HepG2 (cell line): ENCODE data around the gene GDAP1L1. TPM values are rescaled to one million over a fixed set of nuclear protein-coding genes. Genes with fewer than 3 reads are reported as not detected.
A peak's percentile ranks its signal among the peaks of the same experiment; 100 is the strongest.
"Not testable (repeated sequence)": the region's sequence is repeated elsewhere in the genome, so short reads cannot be mapped to it uniquely, and the experiment has no call there.

ENCODE experiments used
- ATAC-seq: fragments of 200-7000 bp; cut with Tn5 transposase; 3 replicates; pipeline ENCODE4 v1.9.1; 2020; ENCODE audit warnings: mild to moderate bottlenecking, moderate library complexity
- BruUV-seq: library from RNA; stranded (reverse); fragments of 400-500 nt; replicated peaks from 2 replicates; lab custom pipeline; 2021; lab: Mats Ljungman, UMichigan
- CTCF ChIA-PET: fragments of 300-600 bp; formaldehyde crosslinking; extraction: SDS; loops from one replicate; lab custom pipeline; 2021; ENCODE audit warnings: low total read pairs, inconsistent platforms, low intra/inter-chr PET ratio; lab: Yijun Ruan, JAX
- POLR2A ChIA-PET: fragments of 350-600 bp; sonication (Branson Sonifier 250); formaldehyde crosslinking; loops from one replicate; lab custom pipeline; 2020; ENCODE audit warnings: antibody characterized with exemption, inconsistent platforms; lab: Yijun Ruan, JAX
- DNase-seq: peaks from one replicate; pipeline ENCODE4 v3.0.0-alpha.2; 2015; ENCODE audit warnings: low spot score
- FAIRE-seq: peaks from 3 replicates; lab custom pipeline; 2011; peaks lifted over from hg19 to GRCh38; lab: Jason Lieb, UNC
- H2AFZ ChIP-seq: one replicate; pipeline ENCODE4 v1.6.1; 2011; ENCODE audit warnings: low read length, inconsistent platforms
- H3K27ac ChIP-seq: fragments of 300-600 bp; 3 replicates; pipeline ENCODE4 v1.8.0; 2011; ENCODE audit warnings: mixed run types, mild to moderate bottlenecking, mixed read lengths, low read length, inconsistent platforms; ENCODE audit not compliant: insufficient read depth; ENCODE audit errors: extremely low read length
- H3K27me3 ChIP-seq, 2 experiments: fragments of 200-600 bp in 1 of 2; 2 replicates in 1 of 2; 3 replicates in 1 of 2; pipeline versions ENCODE4 v1.6.0 to v1.8.0; 2011; ENCODE audit warnings: low read length in 2 of 2, mild to moderate bottlenecking in 2 of 2, moderate library complexity in 2 of 2, inconsistent platforms in 1 of 2; ENCODE audit not compliant: insufficient read depth in 2 of 2, control insufficient read depth in 1 of 2
- H3K36me3 ChIP-seq, 2 experiments: fragments of 200-600 bp in 1 of 2; replicated peaks in 1 of 2; 2 replicates in 1 of 2; 3 replicates in 1 of 2; pipeline versions ENCODE4 v1.5.1 to v1.8.0; 2011; ENCODE audit warnings: low read length in 2 of 2, inconsistent platforms in 1 of 2; ENCODE audit not compliant: insufficient read depth in 2 of 2, control insufficient read depth in 1 of 2
- H3K4me1 ChIP-seq: 2 replicates; pipeline ENCODE4 v1.5.1; 2012; ENCODE audit warnings: low read length, inconsistent platforms; ENCODE audit not compliant: insufficient read depth
- H3K4me2 ChIP-seq: 2 replicates; pipeline ENCODE4 v1.6.0; 2011; ENCODE audit warnings: low read depth, low read length, inconsistent platforms
- H3K4me3 ChIP-seq, 3 experiments: fragments of 200-600 bp in 1 of 3; sonication (generic), shearing (Covaris generic) in 1 of 3; replicated peaks in 1 of 3; 2 replicates each; pipeline ENCODE4 v1.5.1; 2011 to 2016; ENCODE audit warnings: low read length in 3 of 3, inconsistent platforms in 2 of 3, low read depth in 2 of 3, mild to moderate bottlenecking in 2 of 3, control low read depth in 1 of 3, mixed read lengths in 1 of 3; ENCODE audit not compliant: insufficient read depth in 1 of 3
- H3K79me2 ChIP-seq: one replicate; pipeline ENCODE4 v1.6.1; 2011; ENCODE audit warnings: low read length, inconsistent platforms; ENCODE audit not compliant: insufficient read depth
- H3K9ac ChIP-seq: 2 replicates; pipeline ENCODE4 v1.6.0; 2011; ENCODE audit warnings: mild to moderate bottlenecking, low read depth, low read length, inconsistent platforms; ENCODE audit not compliant: insufficient read depth
- H3K9me3 ChIP-seq: 2 replicates; pipeline ENCODE4 v1.5.1; 2012; ENCODE audit warnings: mild to moderate bottlenecking, low read length
- H4K20me1 ChIP-seq: 2 replicates; pipeline ENCODE4 v1.6.0; 2011; ENCODE audit warnings: inconsistent platforms, mild to moderate bottlenecking, low read length, moderate library complexity; ENCODE audit not compliant: insufficient read depth
- CSRNP2 ChIP-seq: sonication (generic); formaldehyde crosslinking; conservative IDR thresholded peaks from 2 replicates; pipeline ENCODE4 v1.8.0; 2022; ENCODE audit warnings: low read depth, missing genetic modification reagents
- ETV6 ChIP-seq: sonication (generic); formaldehyde crosslinking; conservative IDR thresholded peaks from 2 replicates; pipeline ENCODE4 v1.4.0; 2020; ENCODE audit warnings: missing genetic modification reagents
- FOSL2 ChIP-seq: sonication (generic); formaldehyde crosslinking; IDR thresholded peaks from 2 replicates; pipeline ENCODE4 v1.4.0; 2020; ENCODE audit warnings: missing genetic modification reagents
- FOXA3 ChIP-seq: IDR thresholded peaks from 2 replicates; pipeline ENCODE4 v1.6.1; 2016; ENCODE audit warnings: missing genetic modification reagents, missing compliant biosample characterization
- GRHL1 ChIP-seq: sonication (generic); formaldehyde crosslinking; conservative IDR thresholded peaks from 2 replicates; pipeline ENCODE4 v1.8.0; 2022; ENCODE audit warnings: missing genetic modification reagents
- MXI1 ChIP-seq: IDR thresholded peaks from 3 replicates; pipeline ENCODE4 v1.6.1; 2012; ENCODE audit warnings: low read depth, low read length, inconsistent platforms, borderline replicate concordance
- RNF2 ChIP-seq: fragments of 450-650 bp; conservative IDR thresholded peaks from 2 replicates; pipeline ENCODE4 v1.6.1; 2016; ENCODE audit warnings: low read depth
- SMC3 ChIP-seq: IDR thresholded peaks from 2 replicates; pipeline ENCODE4 v1.6.1; 2011; ENCODE audit warnings: low read length, improper control_type of control experiment
- STAG1 ChIP-seq: sonication (generic); formaldehyde crosslinking; IDR thresholded peaks from 2 replicates; pipeline ENCODE4 v1.4.0; 2020; ENCODE audit warnings: missing genetic modification reagents
- ZBTB20 ChIP-seq: sonication (generic); formaldehyde crosslinking; IDR thresholded peaks from 2 replicates; pipeline ENCODE4 v1.8.1; 2023; ENCODE audit warnings: missing genetic modification reagents, low read depth, mild to moderate bottlenecking, borderline replicate concordance
- ZFP36L2 ChIP-seq: sonication (generic); formaldehyde crosslinking; IDR thresholded peaks from 2 replicates; pipeline ENCODE4 v1.4.0; 2020; ENCODE audit warnings: missing genetic modification reagents
- ZNF3 ChIP-seq: IDR thresholded peaks from 2 replicates; pipeline ENCODE4 v1.7.0; 2017; ENCODE audit warnings: inconsistent platforms
- WGBS: methylation state at CpG from one replicate; pipeline ENCODE4 v1.1.6; 2017; ENCODE audit warnings: low lambda C conversion rate; 5-methylcytosine and 5-hydroxymethylcytosine counted together
- in situ Hi-C: cut with HindIII; loops from 2 replicates; pipeline ENCODE4 v1.10.0; 2017; ENCODE audit warnings: low pct_unique_long_range_greater_than_20kb; ENCODE audit not compliant: extremely low pct_ligation_motif_present
- intact Hi-C: fragments of 100-400 bp; cut with micrococcal nuclease; formaldehyde crosslinking; loops from one replicate; pipeline ENCODE4 v1.10.0; 2022; ENCODE audit not compliant: unreplicated experiment
- polyA plus RNA-seq, 8 experiments: library from polyadenylated mRNA; depleted of rRNA in 3 of 8; stranded (reverse) in 7 of 8; unstranded in 1 of 8; fragments of >200 nt; fragmentation: Illumina TruSeq in 4 of 8; extraction: Trizol in 4 of 8; gene quantifications; 2 replicates each; pipeline versions ENCODE4 v1.2.1 to v1.2.3, GENCODE V29; 2011 to 2016; ENCODE audit warnings: low read depth in 4 of 8, missing spikeins in 1 of 8, mixed read lengths in 1 of 8; ENCODE audit not compliant: insufficient read depth in 1 of 8
- total RNA-seq, 5 experiments: library from RNA; depleted of rRNA; stranded (reverse); fragments of >200 nt; fragmentation: Illumina TruSeq; extraction: Trizol; gene quantifications; 2 replicates each; pipeline ENCODE4 v1.2.3, GENCODE V29; 2016; ENCODE audit warnings: low read depth in 1 of 5

The GDAP1L1 gene
- total and polyA plus RNA-seq, 2 of the 13 experiments (the other 11 are each of a cell fraction or from before 2014, with no cell fraction given), result 0.04 TPM; not detected in 1

- TF ChIP-seq FOXA3 (CRISPR knock-in tag), result no peak
- 0 out of 3 replicates have a peak, but pooled peaks have one; percentile 6 for TF ChIP-seq MXI1
- TF ChIP-seq SMC3, result peak; percentile 31; the same call in 1 of the 2 replicates
- TF ChIP-seq ETV6 (CRISPR knock-in tag), result no peak
- TF ChIP-seq RNF2, result no peak
- TF ChIP-seq ZFP36L2 (CRISPR knock-in tag), result no peak
- 0 out of 2 replicates have a peak, but pooled peaks have one; percentile 5 for TF ChIP-seq FOSL2
- TF ChIP-seq GRHL1 (CRISPR knock-in tag), result no peak
- TF ChIP-seq CSRNP2 (CRISPR knock-in tag), result no peak
- TF ChIP-seq ZBTB20, result 0 out of 2 replicates have a peak, but pooled peaks have one; percentile 42
- no peak for TF ChIP-seq ZNF3 (CRISPR knock-in tag)
- peak; percentile 78 for TF ChIP-seq STAG1 (CRISPR knock-in tag)
Measured at GRCh38 chr20:44231713-44232468, 15.2 kb upstream of the GDAP1L1 start (continued).

GRCh38 chr20:44232469-44232856 lies 14.6 kb upstream of the GDAP1L1 start:
- BruUV-seq, intact Hi-C loops: not testable (repeated sequence)
- POLR2A ChIA-PET, result interaction anchor here (2.0 kb wide), 1 partner anchor 79 kb away, joined by 6 read pairs; the partner anchor contains the start of gene FITM2

More at GRCh38 chr20:44232469-44232856, 14.6 kb upstream of the GDAP1L1 start:
- H3K9ac ChIP-seq, H3K36me3 ChIP-seq, DNase-seq, H3K27ac ChIP-seq, H4K20me1 ChIP-seq, H3K4me3 ChIP-seq, ATAC-seq, H3K4me2 ChIP-seq, in situ Hi-C loops, H3K9me3 ChIP-seq, FAIRE-seq, H2AFZ ChIP-seq, H3K27me3 ChIP-seq, H3K79me2 ChIP-seq: not testable (repeated sequence)
- peaks cover 29% of the 10 kb centered on the region for H3K4me1 ChIP-seq
- CTCF ChIA-PET, result interaction anchor here (0.8 kb wide), 1 partner anchor 79 kb away, joined by 3 read pairs; no protein-coding TSS in a partner anchor
- 69% methylated on average over 4 of the region's 4 CpGs for WGBS
